Sigmoid colon (tissue), 4 donors: ENCODE measurements around the gene SLC16A12.

ENCODE experiments used
- EP300 ChIP-seq, 4 donors: sonication (generic); formaldehyde crosslinking; IDR thresholded peaks; one replicate each; pipeline ENCODE4 v1.6.1; 2017; ENCODE audit warnings: antibody characterized with exemption in 4 of 4
- POLR2A ChIP-seq, 2 donors: fragments of 450-650 bp; IDR thresholded peaks; one replicate each; pipeline ENCODE4 v1.6.1; 2016; ENCODE audit warnings: antibody characterized with exemption in 2 of 2, mild to moderate bottlenecking in 2 of 2, moderate library complexity in 2 of 2
- POLR2AphosphoS5 ChIP-seq, 4 donors: sonication (generic); formaldehyde crosslinking; IDR thresholded peaks; one replicate each; pipeline ENCODE4 v1.6.1; 2017; ENCODE audit warnings: antibody characterized with exemption in 4 of 4
- TF ChIP-seq, protein P1 (sequence below), 4 experiments: fragments of 450-650 bp in 3 of 4; fragments of 200-600 bp in 1 of 4; IDR thresholded peaks; one replicate each; pipeline ENCODE4 v1.5.1; 2016 to 2019; ENCODE audit warnings: antibody characterized with exemption in 4 of 4, mild to moderate bottlenecking in 3 of 4, moderate library complexity in 2 of 4

DNA sequence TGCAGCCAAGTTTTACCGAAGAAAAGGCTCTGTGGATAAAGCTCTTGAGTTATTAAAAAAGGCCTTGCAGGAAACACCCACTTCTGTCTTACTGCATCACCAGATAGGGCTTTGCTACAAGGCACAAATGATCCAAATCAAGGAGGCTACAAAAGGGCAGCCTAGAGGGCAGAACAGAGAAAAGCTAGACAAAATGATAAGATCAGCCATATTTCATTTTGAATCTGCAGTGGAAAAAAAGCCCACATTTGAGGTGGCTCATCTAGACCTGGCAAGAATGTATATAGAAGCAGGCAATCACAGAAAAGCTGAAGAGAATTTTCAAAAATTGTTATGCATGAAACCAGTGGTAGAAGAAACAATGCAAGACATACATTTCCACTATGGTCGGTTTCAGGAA is 132.4 kb downstream of the SLC16A12 start:
- TF ChIP-seq, protein P1, sequence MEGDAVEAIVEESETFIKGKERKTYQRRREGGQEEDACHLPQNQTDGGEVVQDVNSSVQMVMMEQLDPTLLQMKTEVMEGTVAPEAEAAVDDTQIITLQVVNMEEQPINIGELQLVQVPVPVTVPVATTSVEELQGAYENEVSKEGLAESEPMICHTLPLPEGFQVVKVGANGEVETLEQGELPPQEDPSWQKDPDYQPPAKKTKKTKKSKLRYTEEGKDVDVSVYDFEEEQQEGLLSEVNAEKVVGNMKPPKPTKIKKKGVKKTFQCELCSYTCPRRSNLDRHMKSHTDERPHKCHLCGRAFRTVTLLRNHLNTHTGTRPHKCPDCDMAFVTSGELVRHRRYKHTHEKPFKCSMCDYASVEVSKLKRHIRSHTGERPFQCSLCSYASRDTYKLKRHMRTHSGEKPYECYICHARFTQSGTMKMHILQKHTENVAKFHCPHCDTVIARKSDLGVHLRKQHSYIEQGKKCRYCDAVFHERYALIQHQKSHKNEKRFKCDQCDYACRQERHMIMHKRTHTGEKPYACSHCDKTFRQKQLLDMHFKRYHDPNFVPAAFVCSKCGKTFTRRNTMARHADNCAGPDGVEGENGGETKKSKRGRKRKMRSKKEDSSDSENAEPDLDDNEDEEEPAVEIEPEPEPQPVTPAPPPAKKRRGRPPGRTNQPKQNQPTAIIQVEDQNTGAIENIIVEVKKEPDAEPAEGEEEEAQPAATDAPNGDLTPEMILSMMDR (IDR thresholded peaks at IDR 0.05), result no peak
- TF ChIP-seq POLR2AphosphoS5 (IDR thresholded peaks at IDR 0.05) (no peak), POLR2A (IDR thresholded peaks at IDR 0.05) (no peak), EP300 (IDR thresholded peaks at IDR 0.05) (no peak)
